Peyer's patch (tissue), 4 donors: ENCODE results near the gene HCFC1. TPM values are rescaled to one million over a fixed set of nuclear protein-coding genes. Genes with fewer than 3 reads are reported as not detected.

ENCODE experiments used
- DNase-seq, 3 donors: peaks; one replicate each; pipeline ENCODE4 v3.0.0-alpha.2; 2017 to 2019
- H3K27ac ChIP-seq, 4 donors: fragments of 200-600 bp; sonication (generic); one replicate each; pipeline ENCODE4 v1.5.1; 2016 to 2019
- H3K27me3 ChIP-seq, 2 donors: fragments of 200-600 bp; sonication (generic); one replicate each; pipeline ENCODE4 v1.5.1; 2019
- H3K36me3 ChIP-seq, 3 donors: fragments of 200-600 bp; sonication (generic); one replicate each; pipeline ENCODE4 v1.5.1; 2016 to 2019
- H3K4me1 ChIP-seq, 4 donors: fragments of 200-600 bp; sonication (generic); one replicate each; pipeline ENCODE4 v1.5.1; 2016 to 2019
- H3K4me3 ChIP-seq, 4 donors: fragments of 200-600 bp; sonication (generic); 1 replicate in 3 of 4; 2 replicates in 1 of 4; pipeline ENCODE4 v1.5.1; 2016 to 2019; ENCODE audit warnings: mild to moderate bottlenecking in 1 of 4
- H3K9me3 ChIP-seq, 4 donors: fragments of 200-600 bp; sonication (generic); one replicate each; pipeline ENCODE4 v1.5.1; 2016 to 2019; ENCODE audit warnings: mild to moderate bottlenecking in 1 of 4
- POLR2A ChIP-seq, 2 donors: fragments of 450-650 bp; IDR thresholded peaks; one replicate each; pipeline ENCODE4 v1.5.1; 2017; ENCODE audit warnings: antibody characterized with exemption in 2 of 2, mild to moderate bottlenecking in 2 of 2, moderate library complexity in 2 of 2
- total RNA-seq, 4 donors: library from RNA; depleted of rRNA; stranded (reverse); fragments of >200 nt; gene quantifications; one replicate each; pipeline ENCODE4 v1.1.0, GENCODE V29; 2016
- TF ChIP-seq, protein P1 (sequence below), 6 experiments: fragments of 450-650 bp in 4 of 6; fragments of 200-600 bp in 2 of 6; sonication (generic) in 1 of 6; IDR thresholded peaks; one replicate each; pipeline ENCODE4 v1.5.1; 2017 to 2019; ENCODE audit warnings: antibody characterized with exemption in 6 of 6, mild to moderate bottlenecking in 3 of 6, moderate library complexity in 1 of 6

Gene HCFC1
- total RNA-seq, 4 donors from 2014 or later: 44.1 to 70.6 (median 55.6) TPM

DNA sequence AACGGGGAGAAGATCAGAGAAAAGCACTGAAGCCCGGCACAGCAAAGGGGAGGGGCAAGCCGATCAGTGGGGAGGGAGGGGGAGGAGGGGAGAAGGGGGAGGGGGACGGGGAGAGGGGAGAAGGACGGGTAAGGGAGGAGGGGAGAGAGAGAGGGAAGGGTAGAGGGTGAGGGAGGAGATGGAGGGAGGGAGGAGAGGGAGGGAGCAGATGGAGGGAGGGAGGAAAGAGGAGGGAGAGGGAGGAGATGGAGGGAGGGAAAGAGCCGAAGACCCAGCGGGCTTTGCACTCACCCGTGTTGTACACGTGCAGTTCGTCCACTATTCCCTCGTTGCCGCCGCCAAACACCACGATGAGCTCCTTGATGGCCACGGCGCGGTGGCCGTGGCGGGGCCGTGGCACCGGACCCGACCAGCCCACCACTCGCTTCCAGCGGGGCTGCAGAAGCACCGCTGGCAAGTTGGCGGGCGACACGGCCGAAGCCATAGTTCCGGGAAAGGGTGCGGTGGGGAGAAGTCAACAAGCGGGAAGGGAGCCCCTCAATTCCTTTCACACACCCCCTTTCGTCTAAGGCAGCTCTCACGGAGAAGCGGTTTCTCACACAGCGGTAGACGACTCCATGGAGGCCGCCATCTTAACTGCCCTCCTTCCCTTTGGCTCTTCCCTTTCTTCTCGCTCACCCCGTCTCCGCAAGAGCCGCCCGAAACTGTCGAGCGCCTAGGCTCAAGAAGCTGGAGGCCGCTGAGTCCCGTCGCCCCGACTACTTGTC lies 1.1 kb downstream of the HCFC1 start:
- peak overlapping the region; percentile 99 to 100 (median 99) for H3K27ac ChIP-seq
- no peak for TF ChIP-seq POLR2A (IDR thresholded peaks at IDR 0.05)
- TF ChIP-seq, protein P1, sequence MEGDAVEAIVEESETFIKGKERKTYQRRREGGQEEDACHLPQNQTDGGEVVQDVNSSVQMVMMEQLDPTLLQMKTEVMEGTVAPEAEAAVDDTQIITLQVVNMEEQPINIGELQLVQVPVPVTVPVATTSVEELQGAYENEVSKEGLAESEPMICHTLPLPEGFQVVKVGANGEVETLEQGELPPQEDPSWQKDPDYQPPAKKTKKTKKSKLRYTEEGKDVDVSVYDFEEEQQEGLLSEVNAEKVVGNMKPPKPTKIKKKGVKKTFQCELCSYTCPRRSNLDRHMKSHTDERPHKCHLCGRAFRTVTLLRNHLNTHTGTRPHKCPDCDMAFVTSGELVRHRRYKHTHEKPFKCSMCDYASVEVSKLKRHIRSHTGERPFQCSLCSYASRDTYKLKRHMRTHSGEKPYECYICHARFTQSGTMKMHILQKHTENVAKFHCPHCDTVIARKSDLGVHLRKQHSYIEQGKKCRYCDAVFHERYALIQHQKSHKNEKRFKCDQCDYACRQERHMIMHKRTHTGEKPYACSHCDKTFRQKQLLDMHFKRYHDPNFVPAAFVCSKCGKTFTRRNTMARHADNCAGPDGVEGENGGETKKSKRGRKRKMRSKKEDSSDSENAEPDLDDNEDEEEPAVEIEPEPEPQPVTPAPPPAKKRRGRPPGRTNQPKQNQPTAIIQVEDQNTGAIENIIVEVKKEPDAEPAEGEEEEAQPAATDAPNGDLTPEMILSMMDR (IDR thresholded peaks at IDR 0.05): no peak
- no peaks in the 10 kb centered on the region for H3K9me3 ChIP-seq
- H3K27me3 ChIP-seq: no peaks in the 10 kb centered on the region
- H3K36me3 ChIP-seq: no peaks in the 10 kb centered on the region
- peaks cover 0 to 58% (median 15%) of the 10 kb centered on the region in 4 donors for H3K4me1 ChIP-seq
- H3K4me3 ChIP-seq: peak overlapping the region; percentile 70 to 85 (median 79)
- DNase-seq: no peak

DNA sequence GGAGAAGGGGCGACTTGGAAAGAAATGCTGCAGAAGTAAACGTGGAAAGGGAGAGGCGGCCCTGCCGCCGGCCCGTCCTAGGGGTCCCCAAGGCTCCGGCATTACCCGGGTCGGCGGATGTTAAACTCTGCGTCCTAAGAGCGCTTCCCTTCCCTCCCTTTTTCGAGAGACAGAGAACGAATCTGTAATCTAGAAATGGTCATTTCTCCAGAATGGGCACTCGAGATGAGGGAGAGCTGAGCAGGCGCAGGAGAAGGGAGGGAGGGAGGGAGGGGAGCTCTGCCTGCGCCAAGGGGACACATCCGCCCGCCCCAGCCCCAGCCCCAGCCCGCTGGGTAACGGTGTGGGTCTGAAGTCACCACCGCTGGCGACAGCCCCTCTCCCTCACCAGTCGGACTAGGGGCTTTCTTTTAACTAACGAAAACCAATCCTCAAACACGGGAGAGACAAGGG lies 1.7 kb downstream of the HCFC1 start:
- Histone ChIP-seq H3K9me3 (no peaks in the 10 kb centered on the region), H3K27ac (peak overlapping the region; percentile 99 to 100 (median 99)), H3K27me3 (no peaks in the 10 kb centered on the region), H3K4me1 (peaks cover 0 to 57% (median 15%) of the 10 kb centered on the region in 4 donors), H3K36me3 (no peaks in the 10 kb centered on the region), H3K4me3 (peak overlapping the region; percentile 70 to 85 (median 79))
- TF ChIP-seq, protein P1 (IDR thresholded peaks at IDR 0.05): no peak
- TF ChIP-seq POLR2A (IDR thresholded peaks at IDR 0.05): no peak
- DNase-seq: peak in 1 of 3 donors; percentile 66

DNA sequence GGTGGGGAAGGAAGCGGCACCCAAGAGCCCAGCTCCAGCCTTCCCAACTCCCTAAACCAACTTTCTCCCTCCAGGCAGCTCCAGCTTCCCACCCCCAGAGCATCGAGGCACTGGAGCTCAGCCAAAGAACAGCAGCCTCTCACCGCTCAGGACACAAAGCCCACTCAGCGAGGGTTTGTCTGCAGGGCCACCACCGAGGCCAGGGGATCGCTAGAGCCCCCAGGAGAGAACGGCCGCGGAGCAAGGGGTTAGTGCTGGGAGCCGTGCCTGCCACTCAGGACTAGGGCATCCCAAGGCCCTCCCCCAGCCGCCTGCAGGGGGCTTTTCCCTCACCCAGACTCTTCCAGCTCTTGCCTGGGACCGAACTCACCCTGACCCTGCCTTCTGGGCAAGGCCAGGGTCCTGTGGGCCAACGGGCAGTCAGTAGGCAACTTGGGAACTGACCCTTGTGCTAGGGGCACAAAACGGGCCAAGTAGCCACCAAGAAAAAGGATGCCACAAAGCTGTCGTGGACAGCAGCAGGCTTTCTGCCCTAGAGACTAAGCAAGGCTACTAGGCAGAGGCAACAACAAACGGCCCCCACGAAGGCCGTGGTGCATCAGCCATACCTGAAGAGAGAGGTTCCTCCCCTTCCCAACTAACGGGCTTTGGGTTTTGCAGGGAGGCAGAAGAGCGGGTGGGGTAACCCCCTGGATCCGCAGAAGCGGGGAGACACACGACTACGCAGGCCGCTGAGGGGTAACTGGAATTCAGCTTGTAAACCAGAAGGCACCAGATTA lies 2.3 kb downstream of the HCFC1 start:
- H3K27me3 ChIP-seq: no peaks in the 10 kb centered on the region
- peak in 1 of 3 donors; percentile 49 for DNase-seq
- H3K27ac ChIP-seq: peak overlapping the region; percentile 99 to 100 (median 99)
- TF ChIP-seq, protein P1 (IDR thresholded peaks at IDR 0.05): no peak
- no peak for TF ChIP-seq POLR2A (IDR thresholded peaks at IDR 0.05)
- no peaks in the 10 kb centered on the region for H3K9me3 ChIP-seq
- no peaks in the 10 kb centered on the region for H3K36me3 ChIP-seq
- H3K4me1 ChIP-seq: peaks cover 0 to 51% (median 15%) of the 10 kb centered on the region in 4 donors
- peak overlapping the region; percentile 70 to 85 (median 79) for H3K4me3 ChIP-seq

DNA sequence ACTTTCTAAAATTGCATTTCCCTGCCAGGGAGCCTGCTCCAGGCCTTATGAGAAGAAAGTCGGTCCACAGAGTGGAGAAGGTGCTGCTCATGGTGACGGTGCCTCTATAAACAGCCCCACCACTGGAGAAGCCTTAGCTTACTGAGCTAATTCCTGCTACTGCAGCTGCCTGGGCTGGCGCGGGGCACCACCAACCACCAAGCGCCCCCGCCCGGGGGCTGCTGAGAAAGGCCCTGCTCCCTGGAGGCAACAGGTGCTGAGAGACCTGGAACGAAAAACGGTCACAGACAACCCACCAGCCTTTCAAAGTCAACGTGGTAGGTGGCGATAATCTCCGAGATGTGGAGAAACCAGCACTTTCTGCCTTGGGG lies 2.9 kb downstream of the HCFC1 start:
- Histone ChIP-seq H3K36me3 (peaks cover 0 to 2% (median 0%) of the 10 kb centered on the region in 3 donors), H3K4me3 (peak overlapping the region; percentile 70 to 85 (median 79))
- DNase-seq: peak in 2 of 3 donors; percentile 61 to 76

DNA sequence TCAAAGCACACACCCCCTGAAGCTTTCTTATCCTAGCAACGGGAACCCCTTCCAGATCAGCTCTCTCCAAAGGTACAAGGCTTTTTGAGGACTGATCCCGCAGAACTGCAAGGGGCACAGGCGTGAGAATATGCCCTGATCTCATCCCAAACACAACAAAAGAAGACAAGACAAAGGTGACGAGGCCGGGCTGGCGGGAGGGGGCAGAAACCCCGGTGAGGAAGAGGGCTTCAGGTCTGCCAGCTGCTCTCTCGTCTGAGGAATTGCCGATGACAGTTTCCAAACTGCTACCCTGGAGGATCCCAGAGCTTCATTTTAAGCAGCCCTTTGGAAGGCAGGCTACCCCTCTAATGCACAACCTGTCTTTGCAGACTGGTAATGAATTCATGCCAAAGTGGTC lies 3.4 kb downstream of the HCFC1 start:
- no peak for TF ChIP-seq POLR2A (IDR thresholded peaks at IDR 0.05)
- TF ChIP-seq, protein P1 (IDR thresholded peaks at IDR 0.05): no peak
- Histone ChIP-seq H3K9me3 (no peaks in the 10 kb centered on the region), H3K4me1 (peaks cover 0 to 41% (median 15%) of the 10 kb centered on the region in 4 donors), H3K27ac (peak overlapping the region; percentile 99 to 100 (median 99)), H3K36me3 (peaks cover 0 to 6% (median 0%) of the 10 kb centered on the region in 3 donors), H3K4me3 (peak overlapping the region in 3 of 4 donors; percentile 70 to 85 (median 79)), H3K27me3 (no peaks in the 10 kb centered on the region)
- DNase-seq: no peak

More for the DNA sequence above, 2.9 kb downstream of the HCFC1 start:
- H3K4me1 ChIP-seq: peaks cover 0 to 45% (median 15%) of the 10 kb centered on the region in 4 donors
- H3K27ac ChIP-seq: peak overlapping the region; percentile 99 to 100 (median 99)
- TF ChIP-seq POLR2A (IDR thresholded peaks at IDR 0.05): no peak
- TF ChIP-seq, protein P1 (IDR thresholded peaks at IDR 0.05): no peak
- no peaks in the 10 kb centered on the region for H3K27me3 ChIP-seq
- H3K9me3 ChIP-seq: no peaks in the 10 kb centered on the region
